HEK293 (cell line): ENCODE results near the gene DCDC1.

ENCODE experiments used
- CTCF ChIA-PET: fragments of 350-600 bp; formaldehyde crosslinking; extraction: SDS; loops from one replicate; lab custom pipeline; 2021; ENCODE audit warnings: antibody characterized with exemption; lab: Yijun Ruan, JAX
- POLR2A ChIA-PET: fragments of 300-600 bp; formaldehyde crosslinking; extraction: SDS; loops from one replicate; lab custom pipeline; 2020; ENCODE audit warnings: antibody characterized with exemption, inconsistent platforms; lab: Yijun Ruan, JAX
- H3K27ac ChIP-seq: fragments of 200-500 bp; sonication (Bioruptor generic); 2 replicates; pipeline ENCODE4 v1.5.1; 2014; ENCODE audit warnings: low read depth, low read length, control low read depth, inconsistent platforms; ENCODE audit errors: extremely low read depth
- H3K36me3 ChIP-seq, 2 experiments: fragments of 200-500 bp in 1 of 2; sonication (Bioruptor generic) in 1 of 2; 1 replicate in 1 of 2; 2 replicates in 1 of 2; pipeline ENCODE4 v1.5.1; 2014 to 2017; ENCODE audit warnings: inconsistent platforms in 2 of 2, low read length in 2 of 2; ENCODE audit not compliant: control insufficient read depth in 2 of 2, insufficient read depth in 1 of 2
- H3K4me1 ChIP-seq: fragments of 200-500 bp; sonication (Bioruptor generic); 2 replicates; pipeline ENCODE4 v1.5.1; 2014; ENCODE audit warnings: mild to moderate bottlenecking, low read length, inconsistent platforms; ENCODE audit not compliant: control insufficient read depth, insufficient read depth
- H3K4me3 ChIP-seq: 2 replicates; pipeline ENCODE4 v1.5.1; 2011; ENCODE audit warnings: low read depth, mild to moderate bottlenecking, control low read depth, low read length, moderate library complexity
- H3K9me3 ChIP-seq: fragments of 200-500 bp; sonication (Bioruptor generic); 2 replicates; pipeline ENCODE4 v1.5.1; 2014; ENCODE audit warnings: low read depth, low read length, inconsistent platforms; ENCODE audit not compliant: control insufficient read depth, insufficient read depth
- BCL11B ChIP-seq: fragments of 450-650 bp; formaldehyde crosslinking; IDR thresholded peaks from 2 replicates; pipeline ENCODE4 v1.5.1; 2016; ENCODE audit warnings: low read depth, missing biosample characterization, missing genetic modification characterization
- GLIS2 ChIP-seq: fragments of 450-650 bp; formaldehyde crosslinking; IDR thresholded peaks from 2 replicates; pipeline ENCODE4 v1.5.1; 2016; ENCODE audit warnings: missing biosample characterization, missing genetic modification characterization
- ZBTB1 ChIP-seq: fragments of 450-650 bp; formaldehyde crosslinking; IDR thresholded peaks from 2 replicates; pipeline ENCODE4 v1.5.1; 2016; ENCODE audit warnings: missing biosample characterization, missing genetic modification characterization
- ZIC2 ChIP-seq: fragments of 450-650 bp; formaldehyde crosslinking; IDR thresholded peaks from 2 replicates; pipeline ENCODE4 v1.5.1; 2016; ENCODE audit warnings: missing biosample characterization, missing genetic modification characterization
- ZNF138 ChIP-seq: fragments of 450-650 bp; formaldehyde crosslinking; IDR thresholded peaks from 2 replicates; pipeline ENCODE4 v1.5.1; 2016; ENCODE audit warnings: missing biosample characterization, missing genetic modification characterization, borderline replicate concordance
- ZNF146 ChIP-seq: fragments of 450-650 bp; formaldehyde crosslinking; IDR thresholded peaks from 2 replicates; pipeline ENCODE4 v1.5.1; 2016; ENCODE audit warnings: missing biosample characterization, missing genetic modification characterization
- ZNF16 ChIP-seq: fragments of 450-650 bp; formaldehyde crosslinking; IDR thresholded peaks from 2 replicates; pipeline ENCODE4 v1.5.1; 2016; ENCODE audit warnings: low read depth, missing biosample characterization, missing genetic modification characterization
- ZNF558 ChIP-seq: fragments of 450-650 bp; formaldehyde crosslinking; IDR thresholded peaks from 2 replicates; pipeline ENCODE4 v1.5.1; 2016; ENCODE audit warnings: missing biosample characterization, missing genetic modification characterization
- ZNF560 ChIP-seq: fragments of 450-650 bp; formaldehyde crosslinking; IDR thresholded peaks from 2 replicates; pipeline ENCODE4 v1.5.1; 2017; ENCODE audit warnings: missing biosample characterization, missing genetic modification characterization, borderline replicate concordance
- ZNF677 ChIP-seq: fragments of 450-650 bp; IDR thresholded peaks from 2 replicates; pipeline ENCODE4 v1.5.0; 2018; ENCODE audit warnings: missing biosample characterization, mild to moderate bottlenecking, missing genetic modification characterization, moderate library complexity
- ZNF768 ChIP-seq: fragments of 450-650 bp; formaldehyde crosslinking; IDR thresholded peaks from 2 replicates; pipeline ENCODE4 v1.5.1; 2018; ENCODE audit warnings: missing biosample characterization, mild to moderate bottlenecking, missing genetic modification characterization
- ZNF837 ChIP-seq: fragments of 450-650 bp; formaldehyde crosslinking; IDR thresholded peaks from 2 replicates; pipeline ENCODE4 v1.5.1; 2016; ENCODE audit warnings: missing biosample characterization, missing genetic modification characterization
- ZNF843 ChIP-seq: fragments of 450-650 bp; formaldehyde crosslinking; IDR thresholded peaks from 2 replicates; pipeline ENCODE4 v1.5.1; 2016; ENCODE audit warnings: missing biosample characterization, missing genetic modification characterization
- ZSCAN16 ChIP-seq: fragments of 450-650 bp; formaldehyde crosslinking; IDR thresholded peaks from 2 replicates; pipeline ENCODE4 v1.5.1; 2016; ENCODE audit warnings: missing biosample characterization, missing genetic modification characterization
- TF ChIP-seq, protein P1 (sequence below): fragments of 450-650 bp; formaldehyde crosslinking; IDR thresholded peaks from 2 replicates; pipeline ENCODE4 v1.5.1; 2016; ENCODE audit warnings: missing biosample characterization, missing genetic modification characterization
- TF ChIP-seq, protein P2 (sequence below): fragments of 450-650 bp; formaldehyde crosslinking; IDR thresholded peaks from 2 replicates; pipeline ENCODE4 v1.5.1; 2016; ENCODE audit warnings: missing biosample characterization, missing genetic modification characterization
- TF ChIP-seq, protein P3 (sequence below): fragments of 450-650 bp; formaldehyde crosslinking; IDR thresholded peaks from 2 replicates; pipeline ENCODE4; 2016; ENCODE audit warnings: missing biosample characterization, missing genetic modification characterization
- TF ChIP-seq, protein P4 (sequence below): fragments of 450-650 bp; formaldehyde crosslinking; IDR thresholded peaks from 2 replicates; pipeline ENCODE4 v1.5.1; 2016; ENCODE audit warnings: missing biosample characterization, missing genetic modification characterization, low read depth
- TF ChIP-seq, protein P5 (sequence below): fragments of 450-650 bp; formaldehyde crosslinking; IDR thresholded peaks from 2 replicates; pipeline ENCODE4 v1.5.1; 2016; ENCODE audit warnings: missing biosample characterization, missing genetic modification characterization
- TF ChIP-seq, protein P6 (sequence below): fragments of 450-650 bp; formaldehyde crosslinking; IDR thresholded peaks from 2 replicates; pipeline ENCODE4 v1.5.1; 2017; ENCODE audit warnings: missing biosample characterization, missing genetic modification characterization

The DCDC1 gene

DNA sequence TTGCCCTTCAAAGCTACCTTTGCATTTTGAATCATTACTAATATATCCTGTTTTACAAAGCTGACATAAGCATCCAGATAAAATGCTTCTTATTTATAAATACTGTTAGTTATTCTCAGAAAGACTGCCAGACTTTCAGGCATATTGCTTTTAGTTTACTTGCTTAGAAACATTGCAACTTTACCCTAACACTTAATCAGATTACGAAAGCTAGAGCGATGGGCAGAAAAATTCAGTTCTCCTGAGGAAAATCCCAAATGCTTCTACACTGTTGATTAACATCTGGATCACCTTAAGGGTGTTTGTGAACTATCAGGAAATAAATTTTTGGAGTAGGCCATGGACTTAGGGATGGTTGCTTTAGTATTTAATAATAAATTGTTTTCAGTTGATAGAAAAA is 493.7 kb downstream of the DCDC1 start:
- CTCF ChIA-PET = interaction anchor here (0.8 to 1.0 kb wide), 3 partner anchors 20 to 1412 kb away, joined by 3 to 5 read pairs (median 3); no protein-coding TSS in a partner anchor
- Histone ChIP-seq H3K36me3 (no peaks in the 10 kb centered on the region), H3K4me1 (no peaks in the 10 kb centered on the region), H3K9me3 (no peaks in the 10 kb centered on the region), H3K4me3 (no peak overlapping the region), H3K27ac (no peak overlapping the region)
- POLR2A ChIA-PET = no interaction called here
- TF ChIP-seq GLIS2 (tag by site-specific recombination) (no peak), ZNF146 (no peak), BCL11B (tag by site-specific recombination) (no peak), ZNF768 (tag by site-specific recombination) (no peak), ZNF558 (tag by site-specific recombination) (no peak), ZNF138 (no peak), ZNF16 (tag by site-specific recombination) (no peak), ZIC2 (tag by site-specific recombination) (no peak), ZNF677 (tag by site-specific recombination) (no peak), ZNF560 (tag by site-specific recombination) (no peak)
- TF ChIP-seq, protein P1, sequence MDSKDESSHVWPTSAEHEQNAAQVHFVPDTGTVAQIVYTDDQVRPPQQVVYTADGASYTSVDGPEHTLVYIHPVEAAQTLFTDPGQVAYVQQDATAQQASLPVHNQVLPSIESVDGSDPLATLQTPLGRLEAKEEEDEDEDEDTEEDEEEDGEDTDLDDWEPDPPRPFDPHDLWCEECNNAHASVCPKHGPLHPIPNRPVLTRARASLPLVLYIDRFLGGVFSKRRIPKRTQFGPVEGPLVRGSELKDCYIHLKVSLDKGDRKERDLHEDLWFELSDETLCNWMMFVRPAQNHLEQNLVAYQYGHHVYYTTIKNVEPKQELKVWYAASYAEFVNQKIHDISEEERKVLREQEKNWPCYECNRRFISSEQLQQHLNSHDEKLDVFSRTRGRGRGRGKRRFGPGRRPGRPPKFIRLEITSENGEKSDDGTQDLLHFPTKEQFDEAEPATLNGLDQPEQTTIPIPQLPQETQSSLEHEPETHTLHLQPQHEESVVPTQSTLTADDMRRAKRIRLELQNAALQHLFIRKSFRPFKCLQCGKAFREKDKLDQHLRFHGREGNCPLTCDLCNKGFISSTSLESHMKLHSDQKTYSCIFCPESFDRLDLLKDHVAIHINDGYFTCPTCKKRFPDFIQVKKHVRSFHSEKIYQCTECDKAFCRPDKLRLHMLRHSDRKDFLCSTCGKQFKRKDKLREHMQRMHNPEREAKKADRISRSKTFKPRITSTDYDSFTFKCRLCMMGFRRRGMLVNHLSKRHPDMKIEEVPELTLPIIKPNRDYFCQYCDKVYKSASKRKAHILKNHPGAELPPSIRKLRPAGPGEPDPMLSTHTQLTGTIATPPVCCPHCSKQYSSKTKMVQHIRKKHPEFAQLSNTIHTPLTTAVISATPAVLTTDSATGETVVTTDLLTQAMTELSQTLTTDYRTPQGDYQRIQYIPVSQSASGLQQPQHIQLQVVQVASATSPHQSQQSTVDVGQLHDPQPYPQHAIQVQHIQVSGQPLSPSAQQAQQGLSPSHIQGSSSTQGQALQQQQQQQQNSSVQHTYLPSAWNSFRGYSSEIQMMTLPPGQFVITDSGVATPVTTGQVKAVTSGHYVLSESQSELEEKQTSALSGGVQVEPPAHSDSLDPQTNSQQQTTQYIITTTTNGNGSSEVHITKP (tag by site-specific recombination) = no peak
- TF ChIP-seq, protein P2, sequence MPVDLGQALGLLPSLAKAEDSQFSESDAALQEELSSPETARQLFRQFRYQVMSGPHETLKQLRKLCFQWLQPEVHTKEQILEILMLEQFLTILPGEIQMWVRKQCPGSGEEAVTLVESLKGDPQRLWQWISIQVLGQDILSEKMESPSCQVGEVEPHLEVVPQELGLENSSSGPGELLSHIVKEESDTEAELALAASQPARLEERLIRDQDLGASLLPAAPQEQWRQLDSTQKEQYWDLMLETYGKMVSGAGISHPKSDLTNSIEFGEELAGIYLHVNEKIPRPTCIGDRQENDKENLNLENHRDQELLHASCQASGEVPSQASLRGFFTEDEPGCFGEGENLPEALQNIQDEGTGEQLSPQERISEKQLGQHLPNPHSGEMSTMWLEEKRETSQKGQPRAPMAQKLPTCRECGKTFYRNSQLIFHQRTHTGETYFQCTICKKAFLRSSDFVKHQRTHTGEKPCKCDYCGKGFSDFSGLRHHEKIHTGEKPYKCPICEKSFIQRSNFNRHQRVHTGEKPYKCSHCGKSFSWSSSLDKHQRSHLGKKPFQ = no peak
- TF ChIP-seq, protein P3, sequence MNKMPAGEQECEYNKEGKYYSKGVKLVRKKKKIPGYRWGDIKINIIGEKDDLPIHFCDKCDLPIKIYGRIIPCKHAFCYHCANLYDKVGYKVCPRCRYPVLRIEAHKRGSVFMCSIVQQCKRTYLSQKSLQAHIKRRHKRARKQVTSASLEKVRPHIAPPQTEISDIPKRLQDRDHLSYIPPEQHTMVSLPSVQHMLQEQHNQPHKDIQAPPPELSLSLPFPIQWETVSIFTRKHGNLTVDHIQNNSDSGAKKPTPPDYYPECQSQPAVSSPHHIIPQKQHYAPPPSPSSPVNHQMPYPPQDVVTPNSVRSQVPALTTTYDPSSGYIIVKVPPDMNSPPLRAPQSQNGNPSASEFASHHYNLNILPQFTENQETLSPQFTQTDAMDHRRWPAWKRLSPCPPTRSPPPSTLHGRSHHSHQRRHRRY = no peak
- TF ChIP-seq, protein P4, sequence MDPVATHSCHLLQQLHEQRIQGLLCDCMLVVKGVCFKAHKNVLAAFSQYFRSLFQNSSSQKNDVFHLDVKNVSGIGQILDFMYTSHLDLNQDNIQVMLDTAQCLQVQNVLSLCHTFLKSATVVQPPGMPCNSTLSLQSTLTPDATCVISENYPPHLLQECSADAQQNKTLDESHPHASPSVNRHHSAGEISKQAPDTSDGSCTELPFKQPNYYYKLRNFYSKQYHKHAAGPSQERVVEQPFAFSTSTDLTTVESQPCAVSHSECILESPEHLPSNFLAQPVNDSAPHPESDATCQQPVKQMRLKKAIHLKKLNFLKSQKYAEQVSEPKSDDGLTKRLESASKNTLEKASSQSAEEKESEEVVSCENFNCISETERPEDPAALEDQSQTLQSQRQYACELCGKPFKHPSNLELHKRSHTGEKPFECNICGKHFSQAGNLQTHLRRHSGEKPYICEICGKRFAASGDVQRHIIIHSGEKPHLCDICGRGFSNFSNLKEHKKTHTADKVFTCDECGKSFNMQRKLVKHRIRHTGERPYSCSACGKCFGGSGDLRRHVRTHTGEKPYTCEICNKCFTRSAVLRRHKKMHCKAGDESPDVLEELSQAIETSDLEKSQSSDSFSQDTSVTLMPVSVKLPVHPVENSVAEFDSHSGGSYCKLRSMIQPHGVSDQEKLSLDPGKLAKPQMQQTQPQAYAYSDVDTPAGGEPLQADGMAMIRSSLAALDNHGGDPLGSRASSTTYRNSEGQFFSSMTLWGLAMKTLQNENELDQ (tag by site-specific recombination) = no peak

DNA sequence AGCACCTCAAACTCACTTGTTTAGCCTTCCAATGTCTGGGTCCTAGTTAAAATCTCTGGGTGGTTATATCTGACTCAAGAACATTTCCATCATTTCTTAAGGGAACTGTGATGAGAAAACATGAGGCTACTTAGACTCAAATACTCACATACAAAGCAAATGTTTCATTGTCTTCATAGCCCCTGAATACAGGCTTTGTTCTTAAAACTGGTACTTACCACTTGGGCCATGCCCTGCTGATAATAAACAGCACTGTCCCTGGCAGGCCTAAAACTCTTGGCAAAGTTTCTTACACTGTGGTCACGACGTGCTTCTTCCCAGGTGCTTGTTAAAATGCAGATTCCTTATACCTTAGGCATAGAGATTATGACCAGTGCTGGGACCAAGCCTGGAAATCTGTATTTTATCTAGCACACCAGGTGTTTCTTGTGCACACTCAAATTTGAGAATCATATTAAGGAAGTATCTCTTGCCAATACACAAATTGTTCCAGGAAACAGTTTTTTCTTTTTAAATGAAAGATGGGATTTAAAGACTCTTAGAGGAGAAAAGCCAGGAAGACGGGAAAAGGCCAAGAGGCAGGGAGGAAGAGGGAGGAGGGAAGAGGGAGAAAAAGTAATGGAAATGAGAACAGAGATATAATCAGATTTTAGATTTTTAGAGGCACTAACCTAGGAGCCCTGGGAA is 495.5 kb downstream of the DCDC1 start:
- Histone ChIP-seq H3K4me3 (no peak overlapping the region), H3K36me3 (no peaks in the 10 kb centered on the region), H3K4me1 (no peaks in the 10 kb centered on the region), H3K27ac (no peak overlapping the region), H3K9me3 (no peaks in the 10 kb centered on the region)
- POLR2A ChIA-PET = no interaction called here
- CTCF ChIA-PET = interaction anchor here (0.6 kb wide), 1 partner anchor 24 kb away, joined by 4 read pairs; no protein-coding TSS in a partner anchor
- TF ChIP-seq ZNF843 (tag by site-specific recombination) (no peak), ZBTB1 (no peak), ZSCAN16 (tag by site-specific recombination) (no peak), ZNF837 (tag by site-specific recombination) (no peak)
- TF ChIP-seq, protein P5, sequence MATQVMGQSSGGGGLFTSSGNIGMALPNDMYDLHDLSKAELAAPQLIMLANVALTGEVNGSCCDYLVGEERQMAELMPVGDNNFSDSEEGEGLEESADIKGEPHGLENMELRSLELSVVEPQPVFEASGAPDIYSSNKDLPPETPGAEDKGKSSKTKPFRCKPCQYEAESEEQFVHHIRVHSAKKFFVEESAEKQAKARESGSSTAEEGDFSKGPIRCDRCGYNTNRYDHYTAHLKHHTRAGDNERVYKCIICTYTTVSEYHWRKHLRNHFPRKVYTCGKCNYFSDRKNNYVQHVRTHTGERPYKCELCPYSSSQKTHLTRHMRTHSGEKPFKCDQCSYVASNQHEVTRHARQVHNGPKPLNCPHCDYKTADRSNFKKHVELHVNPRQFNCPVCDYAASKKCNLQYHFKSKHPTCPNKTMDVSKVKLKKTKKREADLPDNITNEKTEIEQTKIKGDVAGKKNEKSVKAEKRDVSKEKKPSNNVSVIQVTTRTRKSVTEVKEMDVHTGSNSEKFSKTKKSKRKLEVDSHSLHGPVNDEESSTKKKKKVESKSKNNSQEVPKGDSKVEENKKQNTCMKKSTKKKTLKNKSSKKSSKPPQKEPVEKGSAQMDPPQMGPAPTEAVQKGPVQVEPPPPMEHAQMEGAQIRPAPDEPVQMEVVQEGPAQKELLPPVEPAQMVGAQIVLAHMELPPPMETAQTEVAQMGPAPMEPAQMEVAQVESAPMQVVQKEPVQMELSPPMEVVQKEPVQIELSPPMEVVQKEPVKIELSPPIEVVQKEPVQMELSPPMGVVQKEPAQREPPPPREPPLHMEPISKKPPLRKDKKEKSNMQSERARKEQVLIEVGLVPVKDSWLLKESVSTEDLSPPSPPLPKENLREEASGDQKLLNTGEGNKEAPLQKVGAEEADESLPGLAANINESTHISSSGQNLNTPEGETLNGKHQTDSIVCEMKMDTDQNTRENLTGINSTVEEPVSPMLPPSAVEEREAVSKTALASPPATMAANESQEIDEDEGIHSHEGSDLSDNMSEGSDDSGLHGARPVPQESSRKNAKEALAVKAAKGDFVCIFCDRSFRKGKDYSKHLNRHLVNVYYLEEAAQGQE (tag by site-specific recombination) = no peak
- TF ChIP-seq, protein P6, sequence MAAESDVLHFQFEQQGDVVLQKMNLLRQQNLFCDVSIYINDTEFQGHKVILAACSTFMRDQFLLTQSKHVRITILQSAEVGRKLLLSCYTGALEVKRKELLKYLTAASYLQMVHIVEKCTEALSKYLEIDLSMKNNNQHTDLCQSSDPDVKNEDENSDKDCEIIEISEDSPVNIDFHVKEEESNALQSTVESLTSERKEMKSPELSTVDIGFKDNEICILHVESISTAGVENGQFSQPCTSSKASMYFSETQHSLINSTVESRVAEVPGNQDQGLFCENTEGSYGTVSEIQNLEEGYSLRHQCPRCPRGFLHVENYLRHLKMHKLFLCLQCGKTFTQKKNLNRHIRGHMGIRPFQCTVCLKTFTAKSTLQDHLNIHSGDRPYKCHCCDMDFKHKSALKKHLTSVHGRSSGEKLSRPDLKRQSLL = no peak
